Loucy (cell line): ENCODE measurements around the gene H6PD.

ENCODE experiments used
- CTCF ChIP-seq: fragments of 200-600 bp; sonication (generic); conservative IDR thresholded peaks from 2 replicates; pipeline ENCODE4 v1.5.1; 2014; ENCODE audit warnings: mild to moderate bottlenecking, antibody characterized with exemption, low read length
- EZH2phosphoT487 ChIP-seq: fragments of 200-600 bp; IDR thresholded peaks from 2 replicates; pipeline ENCODE4 v1.6.1; 2018; ENCODE audit warnings: antibody characterized with exemption, mild to moderate bottlenecking, moderate library complexity, borderline replicate concordance

- TF ChIP-seq CTCF (no peak), EZH2phosphoT487 (no peak)
These were observed 13.3 kb downstream of the H6PD start for GRCh38 chr1:9247894-9248293.
